Measurements from ENCODE around the gene TRMU.

DNA sequence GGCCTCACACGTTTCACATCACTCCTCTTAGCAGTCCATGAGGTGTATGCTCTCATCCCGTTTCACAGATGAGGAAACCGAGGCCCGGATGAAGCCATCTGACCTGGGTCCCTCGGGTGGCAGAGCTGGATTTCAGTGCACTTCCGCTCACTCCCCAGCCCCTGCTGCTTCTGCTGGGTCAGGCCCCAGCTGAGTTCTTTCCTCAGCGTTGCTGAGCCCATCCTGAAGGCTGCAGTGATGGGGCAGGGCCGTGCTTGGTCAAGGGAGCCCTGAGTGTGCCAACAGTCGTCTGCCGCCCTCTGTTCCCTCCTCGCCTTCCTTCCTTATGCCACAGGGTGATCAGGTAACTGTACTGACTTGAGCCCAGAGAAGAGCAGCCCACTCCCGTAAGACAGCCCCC, 12.1 kb downstream of the TRMU start:
- TF ChIP-seq, protein P1, sequence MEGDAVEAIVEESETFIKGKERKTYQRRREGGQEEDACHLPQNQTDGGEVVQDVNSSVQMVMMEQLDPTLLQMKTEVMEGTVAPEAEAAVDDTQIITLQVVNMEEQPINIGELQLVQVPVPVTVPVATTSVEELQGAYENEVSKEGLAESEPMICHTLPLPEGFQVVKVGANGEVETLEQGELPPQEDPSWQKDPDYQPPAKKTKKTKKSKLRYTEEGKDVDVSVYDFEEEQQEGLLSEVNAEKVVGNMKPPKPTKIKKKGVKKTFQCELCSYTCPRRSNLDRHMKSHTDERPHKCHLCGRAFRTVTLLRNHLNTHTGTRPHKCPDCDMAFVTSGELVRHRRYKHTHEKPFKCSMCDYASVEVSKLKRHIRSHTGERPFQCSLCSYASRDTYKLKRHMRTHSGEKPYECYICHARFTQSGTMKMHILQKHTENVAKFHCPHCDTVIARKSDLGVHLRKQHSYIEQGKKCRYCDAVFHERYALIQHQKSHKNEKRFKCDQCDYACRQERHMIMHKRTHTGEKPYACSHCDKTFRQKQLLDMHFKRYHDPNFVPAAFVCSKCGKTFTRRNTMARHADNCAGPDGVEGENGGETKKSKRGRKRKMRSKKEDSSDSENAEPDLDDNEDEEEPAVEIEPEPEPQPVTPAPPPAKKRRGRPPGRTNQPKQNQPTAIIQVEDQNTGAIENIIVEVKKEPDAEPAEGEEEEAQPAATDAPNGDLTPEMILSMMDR (IDR thresholded peaks at IDR 0.05): no peak
- TF ChIP-seq POLR2AphosphoS5 (IDR thresholded peaks at IDR 0.05): no peak
